Measurements from ENCODE around the gene RYR3.

Gene RYR3

DNA sequence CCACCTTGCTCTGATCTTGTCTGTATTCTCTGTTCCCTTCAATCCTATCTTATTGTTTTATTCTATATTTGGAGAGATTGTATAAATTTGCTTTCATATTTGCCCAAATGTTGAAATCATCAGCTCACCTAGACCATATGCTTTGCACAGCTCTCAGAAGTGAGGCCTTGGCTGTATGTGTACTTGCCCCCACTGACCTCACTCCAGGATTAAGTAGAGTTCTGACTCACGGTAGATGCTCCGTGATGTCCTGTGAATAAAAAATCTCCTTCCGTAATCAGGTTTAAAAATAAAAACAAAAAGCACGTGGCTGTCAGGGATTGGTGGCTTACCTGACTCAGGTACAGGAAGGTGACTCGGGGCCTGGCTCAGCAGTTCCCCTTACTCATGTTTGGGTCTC lies 162.2 kb downstream of the RYR3 start:
- H4K20me1 ChIP-seq (ENCODE audit: insufficient read depth, low read length, poor library complexity, severe bottlenecking), result no peaks in the 10 kb centered on the region
- no peaks in the 10 kb centered on the region for H3K36me3 ChIP-seq (ENCODE audit: insufficient read depth, low read length)
- H3K9me3 ChIP-seq (ENCODE audit: insufficient read depth, low read depth, low read length), result no peaks in the 10 kb centered on the region
- H2AFZ ChIP-seq (ENCODE audit: low read length), result no peak overlapping the region
- no peak overlapping the region for H3K4me3 ChIP-seq (ENCODE audit: low read length, poor library complexity, severe bottlenecking)
- H3K9me2 ChIP-seq (replicated peaks; ENCODE audit: low read depth, low read length), result no peaks in the 10 kb centered on the region
- no peak for TF ChIP-seq EZH2phosphoT487 (IDR thresholded peaks at IDR 0.05; ENCODE audit: borderline replicate concordance)
- TF ChIP-seq, protein P1, sequence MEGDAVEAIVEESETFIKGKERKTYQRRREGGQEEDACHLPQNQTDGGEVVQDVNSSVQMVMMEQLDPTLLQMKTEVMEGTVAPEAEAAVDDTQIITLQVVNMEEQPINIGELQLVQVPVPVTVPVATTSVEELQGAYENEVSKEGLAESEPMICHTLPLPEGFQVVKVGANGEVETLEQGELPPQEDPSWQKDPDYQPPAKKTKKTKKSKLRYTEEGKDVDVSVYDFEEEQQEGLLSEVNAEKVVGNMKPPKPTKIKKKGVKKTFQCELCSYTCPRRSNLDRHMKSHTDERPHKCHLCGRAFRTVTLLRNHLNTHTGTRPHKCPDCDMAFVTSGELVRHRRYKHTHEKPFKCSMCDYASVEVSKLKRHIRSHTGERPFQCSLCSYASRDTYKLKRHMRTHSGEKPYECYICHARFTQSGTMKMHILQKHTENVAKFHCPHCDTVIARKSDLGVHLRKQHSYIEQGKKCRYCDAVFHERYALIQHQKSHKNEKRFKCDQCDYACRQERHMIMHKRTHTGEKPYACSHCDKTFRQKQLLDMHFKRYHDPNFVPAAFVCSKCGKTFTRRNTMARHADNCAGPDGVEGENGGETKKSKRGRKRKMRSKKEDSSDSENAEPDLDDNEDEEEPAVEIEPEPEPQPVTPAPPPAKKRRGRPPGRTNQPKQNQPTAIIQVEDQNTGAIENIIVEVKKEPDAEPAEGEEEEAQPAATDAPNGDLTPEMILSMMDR (conservative IDR thresholded peaks at IDR 0.05; ENCODE audit: low read length), result no peak
- peaks cover 2% of the 10 kb centered on the region for H3K4me1 ChIP-seq (ENCODE audit: insufficient read depth, low read length, poor library complexity, severe bottlenecking)
- no peak overlapping the region for H3K4me2 ChIP-seq (ENCODE audit: low read depth, low read length, poor library complexity, severe bottlenecking)
- H3K27me3 ChIP-seq (ENCODE audit: insufficient read depth, low read length, poor library complexity, severe bottlenecking), result no peaks in the 10 kb centered on the region
- no peaks in the 10 kb centered on the region for H3F3A ChIP-seq (ENCODE audit: low read depth)
- H3K9ac ChIP-seq (ENCODE audit: low read depth, low read length, poor library complexity, severe bottlenecking), result no peak overlapping the region
- H3K79me2 ChIP-seq (ENCODE audit: insufficient read depth, low read length), result no peaks in the 10 kb centered on the region

DNA sequence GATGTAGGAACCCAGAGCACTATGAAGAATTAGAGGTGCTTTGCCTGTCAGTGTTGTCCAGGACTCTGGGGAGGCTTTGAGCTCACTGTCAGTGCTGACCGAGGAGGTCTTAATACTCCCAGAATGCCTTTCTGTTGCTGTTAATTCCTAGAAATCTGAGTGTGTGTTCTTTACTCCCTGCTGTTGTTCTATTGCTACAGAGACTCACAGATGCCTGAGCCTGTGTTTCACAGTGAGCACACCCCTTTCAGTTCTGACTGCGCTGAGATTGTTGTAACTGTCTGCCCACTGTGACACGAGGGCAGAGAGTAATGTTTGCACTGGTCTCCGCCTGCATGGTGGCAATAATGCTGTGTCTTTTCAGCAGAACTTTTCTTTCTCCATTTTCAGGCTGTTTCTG lies 162.9 kb downstream of the RYR3 start:
- Histone ChIP-seq H3K9me2 (replicated peaks; ENCODE audit: low read depth, low read length) (no peaks in the 10 kb centered on the region), H3F3A (ENCODE audit: low read depth) (no peaks in the 10 kb centered on the region), H3K36me3 (ENCODE audit: insufficient read depth, low read length) (no peaks in the 10 kb centered on the region), H4K20me1 (ENCODE audit: insufficient read depth, low read length, poor library complexity, severe bottlenecking) (no peaks in the 10 kb centered on the region), H2AFZ (ENCODE audit: low read length) (no peak overlapping the region), H3K4me2 (ENCODE audit: low read depth, low read length, poor library complexity, severe bottlenecking) (no peak overlapping the region), H3K79me2 (ENCODE audit: insufficient read depth, low read length) (no peaks in the 10 kb centered on the region), H3K9ac (ENCODE audit: low read depth, low read length, poor library complexity, severe bottlenecking) (no peak overlapping the region), H3K9me3 (ENCODE audit: insufficient read depth, low read depth, low read length) (no peaks in the 10 kb centered on the region), H3K4me3 (ENCODE audit: low read length, poor library complexity, severe bottlenecking) (no peak overlapping the region), H3K4me1 (ENCODE audit: insufficient read depth, low read length, poor library complexity, severe bottlenecking) (no peaks in the 10 kb centered on the region), H3K27me3 (ENCODE audit: insufficient read depth, low read length, poor library complexity, severe bottlenecking) (no peaks in the 10 kb centered on the region)
- no peak for TF ChIP-seq EZH2phosphoT487 (IDR thresholded peaks at IDR 0.05; ENCODE audit: borderline replicate concordance)
- TF ChIP-seq, protein P1 (conservative IDR thresholded peaks at IDR 0.05; ENCODE audit: low read length), result no peak

DNA sequence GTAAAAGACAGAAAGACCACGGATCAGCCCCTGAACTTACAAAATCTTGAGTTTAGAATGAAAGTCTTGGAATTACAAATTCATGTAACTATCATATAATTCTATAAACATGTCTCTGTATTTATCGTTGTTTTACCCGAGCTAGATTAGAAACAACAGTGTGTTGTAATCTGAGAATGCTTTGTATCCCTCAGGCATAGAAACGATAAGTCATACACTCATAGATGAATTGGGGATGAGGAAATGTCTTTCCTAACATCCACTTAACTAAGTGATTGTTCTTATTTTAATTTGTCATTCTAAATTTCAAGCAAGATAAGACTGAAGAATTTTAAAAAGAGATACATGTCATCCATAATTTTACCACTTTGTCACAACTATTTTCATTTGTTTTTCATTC lies 165.3 kb downstream of the RYR3 start:
- Histone ChIP-seq H3K4me3 (ENCODE audit: low read length, poor library complexity, severe bottlenecking) (no peak overlapping the region), H3F3A (ENCODE audit: low read depth) (no peaks in the 10 kb centered on the region), H3K9ac (ENCODE audit: low read depth, low read length, poor library complexity, severe bottlenecking) (no peak overlapping the region), H3K79me2 (ENCODE audit: insufficient read depth, low read length) (no peaks in the 10 kb centered on the region), H3K27me3 (ENCODE audit: insufficient read depth, low read length, poor library complexity, severe bottlenecking) (no peaks in the 10 kb centered on the region), H3K9me2 (replicated peaks; ENCODE audit: low read depth, low read length) (no peaks in the 10 kb centered on the region), H4K20me1 (ENCODE audit: insufficient read depth, low read length, poor library complexity, severe bottlenecking) (no peaks in the 10 kb centered on the region), H3K4me2 (ENCODE audit: low read depth, low read length, poor library complexity, severe bottlenecking) (no peak overlapping the region), H3K4me1 (ENCODE audit: insufficient read depth, low read length, poor library complexity, severe bottlenecking) (no peaks in the 10 kb centered on the region), H3K36me3 (ENCODE audit: insufficient read depth, low read length) (no peaks in the 10 kb centered on the region), H2AFZ (ENCODE audit: low read length) (no peak overlapping the region), H3K9me3 (ENCODE audit: insufficient read depth, low read depth, low read length) (no peaks in the 10 kb centered on the region)
- TF ChIP-seq EZH2phosphoT487 (IDR thresholded peaks at IDR 0.05; ENCODE audit: borderline replicate concordance), result no peak

DNA sequence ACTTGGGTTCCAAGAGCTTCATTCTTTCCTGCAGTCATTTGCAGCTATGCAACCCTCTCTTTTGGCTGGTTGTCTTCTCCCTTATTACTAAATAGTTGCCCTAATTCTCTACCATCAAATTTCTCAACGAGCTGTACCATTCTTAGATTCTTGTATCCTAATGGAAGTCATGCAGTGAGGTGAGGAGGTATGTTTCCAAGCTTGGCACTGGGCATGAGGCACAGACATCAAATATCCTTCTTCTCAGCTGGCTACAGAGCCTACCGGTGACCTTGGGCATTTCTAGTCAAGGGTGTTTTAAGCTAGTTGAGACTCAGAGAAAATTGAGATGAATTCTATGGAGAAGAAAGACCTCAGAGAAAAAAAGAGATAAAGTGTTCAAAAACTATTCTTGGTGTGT lies 166.1 kb downstream of the RYR3 start:
- Histone ChIP-seq H3K4me1 (ENCODE audit: insufficient read depth, low read length, poor library complexity, severe bottlenecking) (no peaks in the 10 kb centered on the region), H3F3A (ENCODE audit: low read depth) (no peaks in the 10 kb centered on the region), H3K9ac (ENCODE audit: low read depth, low read length, poor library complexity, severe bottlenecking) (no peak overlapping the region), H4K20me1 (ENCODE audit: insufficient read depth, low read length, poor library complexity, severe bottlenecking) (no peaks in the 10 kb centered on the region), H3K4me2 (ENCODE audit: low read depth, low read length, poor library complexity, severe bottlenecking) (no peak overlapping the region), H3K9me2 (replicated peaks; ENCODE audit: low read depth, low read length) (no peaks in the 10 kb centered on the region), H3K27me3 (ENCODE audit: insufficient read depth, low read length, poor library complexity, severe bottlenecking) (no peaks in the 10 kb centered on the region), H3K79me2 (ENCODE audit: insufficient read depth, low read length) (no peaks in the 10 kb centered on the region), H3K4me3 (ENCODE audit: low read length, poor library complexity, severe bottlenecking) (no peak overlapping the region), H2AFZ (ENCODE audit: low read length) (no peak overlapping the region), H3K9me3 (ENCODE audit: insufficient read depth, low read depth, low read length) (no peaks in the 10 kb centered on the region), H3K36me3 (ENCODE audit: insufficient read depth, low read length) (no peaks in the 10 kb centered on the region)
- TF ChIP-seq, protein P1 (conservative IDR thresholded peaks at IDR 0.05; ENCODE audit: low read length), result no peak
- TF ChIP-seq EZH2phosphoT487 (IDR thresholded peaks at IDR 0.05; ENCODE audit: borderline replicate concordance), result no peak
